Measurements from ENCODE around the gene RAB3B. TPM values are rescaled to one million over a fixed set of nuclear protein-coding genes. Genes with fewer than 3 reads are reported as not detected.

RAB3B gene
- total and polyA plus RNA-seq, 2 of the 4 experiments (the other 2 are of a cell fraction) = 33.6 to 78.5 TPM

GRCh38 chr1:51915951-51916350 is 74.5 kb downstream of the RAB3B start:
- in situ Hi-C loops (cut with MboI; ENCODE audit: low sequenced_read_pairs) = no loop called here
- Histone ChIP-seq H3K4me1 (ENCODE audit: control insufficient read depth, insufficient read depth, low read length) (peaks cover 17% of the 10 kb centered on the region), H2AK5ac (ENCODE audit: low read depth, low read length) (no peak overlapping the region; the same call in 1 of the 2 replicates), H3K9me3 (ENCODE audit: control insufficient read depth, insufficient read depth, low read length) (no peaks in the 10 kb centered on the region), H3K56ac (ENCODE audit: extremely low read depth, insufficient read depth, low read length) (no peak overlapping the region), H2AFZ (replicated peaks; ENCODE audit: low read length, poor library complexity) (no peak overlapping the region), H3K27ac (ENCODE audit: insufficient read depth, low read length) (no peak overlapping the region), H4K20me1 (ENCODE audit: insufficient read depth, low read length) (no peaks in the 10 kb centered on the region), H3K79me1 (ENCODE audit: low read depth in 1 of 2, low read length in 2 of 2) (peaks cover 24 to 44% of the 10 kb centered on the region in 2 experiments), H2BK15ac (ENCODE audit: low read depth, low read length) (no peak overlapping the region; the same call in 2 of the 3 replicates), H2BK20ac (ENCODE audit: low read depth, low read length) (peak overlapping the region; percentile 33; the same call in 1 of the 2 replicates), H2BK5ac (ENCODE audit: low read depth, low read length, poor library complexity, severe bottlenecking) (peak overlapping the region; percentile 78), H3K4me3 (ENCODE audit: insufficient read depth, low read depth, low read length) (no peak overlapping the region), H3K27me3 (ENCODE audit: control insufficient read depth, insufficient read depth, low read length) (no peaks in the 10 kb centered on the region), H3K23ac (ENCODE audit: low read depth, low read length) (peak overlapping the region; percentile 80; the same call in 1 of the 2 replicates), H2AK9ac (replicated peaks; ENCODE audit: low read depth, low read length, poor library complexity) (no peak overlapping the region), H3K9me1 (ENCODE audit: insufficient read depth, low read length) (peaks cover 21% of the 10 kb centered on the region), H3K9ac (ENCODE audit: low read depth, low read length) (no peak overlapping the region), H2BK120ac (ENCODE audit: low read depth, low read length) (no peak overlapping the region), H3K36me3 (ENCODE audit: control insufficient read depth, insufficient read depth, low read length) (peaks cover 13% of the 10 kb centered on the region), H3K4me2 (ENCODE audit: low read depth, low read length) (no peak overlapping the region), H3K4ac (ENCODE audit: low read depth, low read length) (peak overlapping the region; percentile 50; the same call in 1 of the 2 replicates), H3K18ac (ENCODE audit: low read depth, low read length) (no peak overlapping the region; the same call in 1 of the 2 replicates), H3K14ac (replicated peaks; ENCODE audit: low read depth, low read length) (no peak overlapping the region), H4K5ac (ENCODE audit: low read depth, low read length) (no peak overlapping the region), H4K8ac (ENCODE audit: low read depth in 2 of 2, low read length in 2 of 2) (peak overlapping the region in 1 of 2 experiments; percentile 10; a peak in 1 of 4 replicates), H4K91ac (ENCODE audit: insufficient read depth, low read depth, low read length) (peak overlapping the region; percentile 32; the same call in 1 of the 2 replicates)
- 100% methylated on average over 1 of the region's 3 CpGs; no CpG with 5 or more reads in 1 of the 2 experiments for WGBS, 2 experiments (ENCODE audit: extremely low coverage in 2 of 2, insufficient read length in 1 of 2)
- TF ChIP-seq RAD21 (IDR thresholded peaks at IDR 0.05; ENCODE audit: low read length) = no peak
- no peak for TF ChIP-seq CTCF (conservative IDR thresholded peaks at IDR 0.05; ENCODE audit: low read depth, low read length)
- no peak for TF ChIP-seq MAZ (IDR thresholded peaks at IDR 0.05; ENCODE audit: borderline replicate concordance, low read depth, low read length)
- TF ChIP-seq SMC3 (IDR thresholded peaks at IDR 0.05; ENCODE audit: low read depth, low read length) = no peak
- TF ChIP-seq RCOR1 (IDR thresholded peaks at IDR 0.05; ENCODE audit: insufficient replicate concordance, low read length) = no peak
- TF ChIP-seq CEBPB (IDR thresholded peaks at IDR 0.05; ENCODE audit: low read depth, low read length) = no peak
- no peak for TF ChIP-seq MXI1 (IDR thresholded peaks at IDR 0.05; ENCODE audit: borderline replicate concordance, low read depth, low read length)
- no peak for TF ChIP-seq BHLHE40 (IDR thresholded peaks at IDR 0.05; ENCODE audit: low read depth, low read length)
- TF ChIP-seq NFE2L2 (IDR thresholded peaks at IDR 0.05; ENCODE audit: low read depth, low read length) = no peak
- no peak for TF ChIP-seq FOS (IDR thresholded peaks at IDR 0.05; ENCODE audit: low read depth, low read length)
- TF ChIP-seq RFX5 (IDR thresholded peaks at IDR 0.05; ENCODE audit: low read depth, low read length) = no peak
- TF ChIP-seq USF2 (IDR thresholded peaks at IDR 0.05; ENCODE audit: low read depth, low read length) = no peak
- no peak for TF ChIP-seq CHD1 (IDR thresholded peaks at IDR 0.05; ENCODE audit: low read depth, low read length)
- TF ChIP-seq ELK1 (IDR thresholded peaks at IDR 0.05; ENCODE audit: borderline replicate concordance, low read depth, low read length) = no peak
- TF ChIP-seq MAFK (IDR thresholded peaks at IDR 0.05; ENCODE audit: low read depth, low read length) = no peak
- TF ChIP-seq POLR2A (IDR thresholded peaks at IDR 0.05; ENCODE audit: low read depth, low read length) = no peak
- intact Hi-C loops (cut with micrococcal nuclease) = no loop called here
- TSS peak; percentile 4 for BruUV-seq (replicated peaks)
- ATAC-seq (ENCODE audit: low read depth) (no peak), DNase-seq (no peak)
- dilution Hi-C loops (cut with HindIII; ENCODE audit: low sequenced_read_pairs, unreplicated experiment) = no loop called here
- CTCF ChIA-PET = interaction anchor here (2.2 kb wide), 1 partner anchor 10 kb away, joined by 6 read pairs; no protein-coding TSS in a partner anchor
- POLR2A ChIA-PET (ENCODE audit: unreplicated experiment) = no interaction called here

Measured in IMR-90 (cell line).